ENCODE results near the gene MRPS6.

DNA sequence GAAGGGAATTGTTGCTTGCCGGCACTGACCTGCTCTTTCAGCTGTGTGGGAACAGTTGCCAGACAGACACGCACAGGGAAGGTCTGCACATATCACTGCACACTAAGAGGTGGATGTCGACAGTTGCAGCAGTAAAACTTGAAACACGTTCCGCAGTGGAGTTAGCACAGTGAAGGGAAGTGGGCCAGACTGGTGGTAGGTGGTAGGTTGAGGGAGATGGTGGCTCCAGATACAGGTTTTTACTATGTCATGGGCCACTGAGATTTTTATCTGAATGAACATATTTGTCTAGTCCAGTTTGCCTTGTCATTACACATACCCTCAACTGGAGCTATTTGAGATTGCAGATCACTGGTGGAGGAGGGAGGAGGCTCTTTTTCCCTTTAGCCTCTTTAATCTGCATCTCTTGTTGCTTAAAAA is 13.5 kb downstream of the MRPS6 start:
- TF ChIP-seq, protein P1, sequence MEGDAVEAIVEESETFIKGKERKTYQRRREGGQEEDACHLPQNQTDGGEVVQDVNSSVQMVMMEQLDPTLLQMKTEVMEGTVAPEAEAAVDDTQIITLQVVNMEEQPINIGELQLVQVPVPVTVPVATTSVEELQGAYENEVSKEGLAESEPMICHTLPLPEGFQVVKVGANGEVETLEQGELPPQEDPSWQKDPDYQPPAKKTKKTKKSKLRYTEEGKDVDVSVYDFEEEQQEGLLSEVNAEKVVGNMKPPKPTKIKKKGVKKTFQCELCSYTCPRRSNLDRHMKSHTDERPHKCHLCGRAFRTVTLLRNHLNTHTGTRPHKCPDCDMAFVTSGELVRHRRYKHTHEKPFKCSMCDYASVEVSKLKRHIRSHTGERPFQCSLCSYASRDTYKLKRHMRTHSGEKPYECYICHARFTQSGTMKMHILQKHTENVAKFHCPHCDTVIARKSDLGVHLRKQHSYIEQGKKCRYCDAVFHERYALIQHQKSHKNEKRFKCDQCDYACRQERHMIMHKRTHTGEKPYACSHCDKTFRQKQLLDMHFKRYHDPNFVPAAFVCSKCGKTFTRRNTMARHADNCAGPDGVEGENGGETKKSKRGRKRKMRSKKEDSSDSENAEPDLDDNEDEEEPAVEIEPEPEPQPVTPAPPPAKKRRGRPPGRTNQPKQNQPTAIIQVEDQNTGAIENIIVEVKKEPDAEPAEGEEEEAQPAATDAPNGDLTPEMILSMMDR (IDR thresholded peaks at IDR 0.05; ENCODE audit: insufficient read depth, low read length) = no peak
- no peak for TF ChIP-seq GABPA (IDR thresholded peaks at IDR 0.05; ENCODE audit: low read depth)
